Activated CD4-positive, alpha-beta T cell treated with anti-CD3 and anti-CD28 coated beads, Interleukin-2, amount 10 ng/mL, durations not matched to agents 24 days and 14 days (primary cell): ENCODE data around the gene EVC2. TPM values are rescaled to one million over a fixed set of nuclear protein-coding genes. Genes with fewer than 3 reads are reported as not detected.

Experiments
- DNase-seq: peaks from one replicate; pipeline ENCODE4 v3.0.0; 2022
- H3K27ac Mint-ChIP-seq: one replicate; pipeline ENCODE4 v1.8.0; 2022; ENCODE audit warnings: mild to moderate bottlenecking, mixed read lengths
- H3K27me3 Mint-ChIP-seq: one replicate; pipeline ENCODE4 v1.8.0; 2022; ENCODE audit warnings: mixed read lengths
- H3K36me3 Mint-ChIP-seq: one replicate; pipeline ENCODE4 v1.8.0; 2022; ENCODE audit warnings: low read depth, mild to moderate bottlenecking, mixed read lengths
- H3K4me1 Mint-ChIP-seq: one replicate; pipeline ENCODE4 v1.8.0; 2021; ENCODE audit warnings: mixed read lengths
- H3K4me3 Mint-ChIP-seq: one replicate; pipeline ENCODE4 v1.8.0; 2022; ENCODE audit warnings: mild to moderate bottlenecking, moderate library complexity, mixed read lengths
- H3K9me3 Mint-ChIP-seq: one replicate; pipeline ENCODE4 v1.8.0; 2021; ENCODE audit warnings: mixed read lengths
- intact Hi-C: fragments of 100-400 bp; cut with micrococcal nuclease; formaldehyde crosslinking; loops from one replicate; pipeline ENCODE4 v1.15.1; 2023
- total RNA-seq: library from RNA; stranded (reverse); gene quantifications from 2 replicates; pipeline ENCODE4 v1.2.3, GENCODE V29; 2022

EVC2 gene, protein sequence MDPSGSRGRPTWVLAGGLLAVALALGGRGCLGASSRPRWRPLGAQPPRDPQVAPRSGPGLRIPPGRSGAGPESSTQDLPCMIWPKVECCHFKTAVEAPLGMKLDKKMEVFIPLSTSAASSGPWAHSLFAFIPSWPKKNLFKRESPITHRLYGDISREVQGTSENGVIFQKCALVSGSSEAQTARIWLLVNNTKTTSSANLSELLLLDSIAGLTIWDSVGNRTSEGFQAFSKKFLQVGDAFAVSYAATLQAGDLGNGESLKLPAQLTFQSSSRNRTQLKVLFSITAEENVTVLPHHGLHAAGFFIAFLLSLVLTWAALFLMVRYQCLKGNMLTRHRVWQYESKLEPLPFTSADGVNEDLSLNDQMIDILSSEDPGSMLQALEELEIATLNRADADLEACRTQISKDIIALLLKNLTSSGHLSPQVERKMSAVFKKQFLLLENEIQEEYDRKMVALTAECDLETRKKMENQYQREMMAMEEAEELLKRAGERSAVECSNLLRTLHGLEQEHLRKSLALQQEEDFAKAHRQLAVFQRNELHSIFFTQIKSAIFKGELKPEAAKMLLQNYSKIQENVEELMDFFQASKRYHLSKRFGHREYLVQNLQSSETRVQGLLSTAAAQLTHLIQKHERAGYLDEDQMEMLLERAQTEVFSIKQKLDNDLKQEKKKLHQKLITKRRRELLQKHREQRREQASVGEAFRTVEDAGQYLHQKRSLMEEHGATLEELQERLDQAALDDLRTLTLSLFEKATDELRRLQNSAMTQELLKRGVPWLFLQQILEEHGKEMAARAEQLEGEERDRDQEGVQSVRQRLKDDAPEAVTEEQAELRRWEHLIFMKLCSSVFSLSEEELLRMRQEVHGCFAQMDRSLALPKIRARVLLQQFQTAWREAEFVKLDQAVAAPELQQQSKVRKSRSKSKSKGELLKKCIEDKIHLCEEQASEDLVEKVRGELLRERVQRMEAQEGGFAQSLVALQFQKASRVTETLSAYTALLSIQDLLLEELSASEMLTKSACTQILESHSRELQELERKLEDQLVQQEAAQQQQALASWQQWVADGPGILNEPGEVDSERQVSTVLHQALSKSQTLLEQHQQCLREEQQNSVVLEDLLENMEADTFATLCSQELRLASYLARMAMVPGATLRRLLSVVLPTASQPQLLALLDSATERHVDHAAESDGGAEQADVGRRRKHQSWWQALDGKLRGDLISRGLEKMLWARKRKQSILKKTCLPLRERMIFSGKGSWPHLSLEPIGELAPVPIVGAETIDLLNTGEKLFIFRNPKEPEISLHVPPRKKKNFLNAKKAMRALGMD
- 0.31 and 0.40 TPM in 2 replicates for total RNA-seq

DNA sequence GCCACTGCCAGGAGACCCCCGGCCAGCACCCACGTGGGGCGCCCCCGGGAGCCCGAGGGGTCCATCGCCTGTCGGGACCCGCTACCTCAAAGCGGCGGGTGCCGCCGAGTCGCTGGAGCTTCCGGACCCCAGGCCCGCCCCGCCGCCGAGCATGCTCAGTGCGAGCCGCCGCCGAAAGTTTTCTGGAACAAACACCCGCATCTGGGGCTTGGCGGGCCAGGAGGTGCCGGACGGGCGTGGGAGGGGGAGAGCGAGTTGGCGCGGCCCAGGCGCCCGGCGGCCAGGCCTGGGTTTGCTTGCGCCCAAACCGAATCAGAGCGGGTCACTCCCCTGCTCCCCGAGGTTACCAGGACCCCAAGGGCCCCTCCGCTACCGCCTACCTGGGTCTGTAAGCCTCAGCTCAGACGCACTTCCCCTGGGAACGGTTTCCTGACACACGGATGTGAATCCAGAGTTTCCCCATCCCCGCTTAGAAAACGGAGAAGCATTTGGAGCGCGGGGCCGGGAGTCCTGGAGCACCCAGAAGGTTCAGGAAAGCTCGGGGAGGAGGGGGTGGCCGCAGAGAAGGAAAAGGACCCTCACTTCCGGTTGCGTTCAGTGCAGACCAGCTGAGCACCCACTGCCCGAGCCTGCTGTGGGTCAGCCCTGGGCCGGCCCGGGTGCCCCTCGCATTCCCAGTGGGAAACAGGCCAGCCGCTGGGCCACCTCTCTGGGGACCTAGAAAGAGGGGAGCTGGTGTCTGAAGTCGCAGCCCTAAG lies at the start of gene EVC2:
Gene EVC2, minus strand, starts transcription at position 111 of the 758 bp plus-strand sequence. Its CDS starts 46 bp downstream, at position 65.
- intact Hi-C loops, result no loop called here
- H3K27ac Mint-ChIP-seq, result no peak within 1 kb of the TSS
- DNase-seq, result no peak
- peaks cover 6% of the 10 kb centered on the region for H3K4me1 Mint-ChIP-seq
- H3K4me3 Mint-ChIP-seq, result no peak within 1 kb of the TSS
- peaks cover 5% of the 10 kb centered on the region for H3K9me3 Mint-ChIP-seq
- H3K27me3 Mint-ChIP-seq, result peaks cover 40% of the 10 kb centered on the region
- no peaks in the 10 kb centered on the region for H3K36me3 Mint-ChIP-seq

DNA sequence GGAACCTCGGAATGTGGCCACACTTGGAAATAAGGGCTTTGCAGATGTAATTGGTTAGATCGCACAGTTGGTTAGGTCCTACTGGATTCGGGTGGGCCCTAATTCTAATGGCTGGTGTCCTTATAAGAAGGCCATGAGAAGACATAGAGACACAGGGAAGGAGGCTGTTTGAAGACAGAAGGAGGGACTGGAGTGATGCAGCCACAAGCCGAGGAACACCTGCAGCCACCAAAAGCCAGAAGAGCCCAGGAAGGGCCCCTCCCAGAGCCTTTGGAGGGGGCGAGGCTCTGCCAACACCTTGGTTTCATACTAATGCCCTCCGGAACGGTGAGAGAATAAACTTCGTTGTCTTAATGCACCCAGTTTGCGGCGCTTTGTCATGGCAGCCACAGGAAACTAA lies 49.6 kb upstream of the EVC2 start:
- no peak overlapping the region for H3K4me3 Mint-ChIP-seq
- DNase-seq, result no peak
- no peaks in the 10 kb centered on the region for H3K36me3 Mint-ChIP-seq
- H3K27ac Mint-ChIP-seq, result peak overlapping the region; percentile 11
- peaks cover 5% of the 10 kb centered on the region for H3K4me1 Mint-ChIP-seq
- intact Hi-C loops, result loop anchor here (2.0 kb wide), 1 partner anchor 45 kb away; no protein-coding TSS in a partner anchor
- H3K9me3 Mint-ChIP-seq, result no peaks in the 10 kb centered on the region
- no peaks in the 10 kb centered on the region for H3K27me3 Mint-ChIP-seq

DNA sequence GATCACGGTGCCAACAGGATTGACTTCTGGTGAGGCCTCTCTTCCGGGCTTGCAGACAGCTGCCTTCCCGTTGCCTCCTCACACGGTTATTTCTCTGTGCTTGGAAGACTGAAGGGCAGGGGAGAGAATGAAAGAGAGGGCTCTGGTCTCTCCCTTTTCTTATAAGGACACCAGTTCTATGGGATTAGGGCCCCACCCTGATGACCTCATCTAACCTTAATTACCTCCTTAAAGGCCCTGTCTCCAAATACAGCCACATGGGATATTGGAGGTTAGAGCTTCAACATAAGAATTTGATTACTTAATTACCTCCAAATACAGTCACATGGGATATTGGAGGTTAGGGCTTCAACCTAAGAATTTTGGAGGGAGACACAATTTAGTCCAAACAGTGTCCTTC lies 49.2 kb upstream of the EVC2 start:
- no peak for DNase-seq

DNA sequence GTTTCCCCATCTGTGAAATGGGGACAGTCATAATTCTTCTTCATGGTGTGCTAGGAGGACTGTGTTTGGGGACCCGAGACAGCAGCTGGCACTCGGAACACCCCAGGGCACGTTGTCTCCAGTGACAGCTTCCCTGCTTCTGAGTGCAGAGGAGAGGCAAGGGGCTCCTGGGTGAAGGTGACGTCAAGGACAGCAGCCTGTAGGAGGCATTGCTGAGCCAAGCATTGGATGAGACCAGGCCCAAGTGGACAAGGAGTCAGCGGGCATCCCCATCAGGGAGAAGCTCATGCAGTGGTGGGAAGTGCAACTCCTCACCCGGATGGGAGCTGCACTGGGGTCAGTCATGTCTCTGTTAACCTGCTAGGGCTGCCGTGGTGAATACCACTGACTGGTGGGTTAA lies 48.7 kb upstream of the EVC2 start:
- intact Hi-C loops, result no loop called here
- H3K4me1 Mint-ChIP-seq, result peaks cover 5% of the 10 kb centered on the region

More for the DNA sequence above, 49.2 kb upstream of the EVC2 start:
- H3K4me1 Mint-ChIP-seq, result peaks cover 5% of the 10 kb centered on the region
- H3K27ac Mint-ChIP-seq, result no peak overlapping the region
- intact Hi-C loops, result no loop called here
- H3K36me3 Mint-ChIP-seq, result no peaks in the 10 kb centered on the region
- H3K9me3 Mint-ChIP-seq, result no peaks in the 10 kb centered on the region
- H3K4me3 Mint-ChIP-seq, result no peak overlapping the region
- H3K27me3 Mint-ChIP-seq, result no peaks in the 10 kb centered on the region

DNA sequence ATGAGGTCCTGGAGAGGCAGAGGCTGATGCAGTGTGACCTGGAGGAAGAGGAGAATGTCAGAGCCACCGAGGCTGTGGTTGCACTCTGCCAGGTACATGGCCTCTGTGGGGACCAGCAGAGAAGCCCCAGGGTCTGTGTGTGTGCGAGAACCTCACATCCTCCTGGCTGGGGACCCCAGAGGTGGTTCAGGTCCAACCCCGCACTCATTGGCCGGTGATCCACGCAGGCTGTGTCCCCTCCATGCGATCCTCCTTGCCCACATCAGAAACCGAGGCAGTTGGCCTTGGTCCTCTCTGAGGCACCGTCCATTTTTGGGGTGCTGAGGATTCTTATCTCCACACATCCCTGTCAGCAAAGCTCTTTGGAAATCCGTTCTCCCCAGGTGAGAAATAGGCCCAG lies 47.9 kb upstream of the EVC2 start:
- intact Hi-C loops, result no loop called here
- no peaks in the 10 kb centered on the region for H3K9me3 Mint-ChIP-seq
- H3K4me3 Mint-ChIP-seq, result no peak overlapping the region
- peaks cover 5% of the 10 kb centered on the region for H3K4me1 Mint-ChIP-seq
- DNase-seq, result no peak
- no peak overlapping the region for H3K27ac Mint-ChIP-seq
- no peaks in the 10 kb centered on the region for H3K27me3 Mint-ChIP-seq
- H3K36me3 Mint-ChIP-seq, result no peaks in the 10 kb centered on the region

More for the DNA sequence above, 48.7 kb upstream of the EVC2 start:
- Mint-ChIP-seq H3K9me3 (no peaks in the 10 kb centered on the region), H3K4me3 (no peak overlapping the region), H3K27ac (no peak overlapping the region), H3K36me3 (no peaks in the 10 kb centered on the region), H3K27me3 (no peaks in the 10 kb centered on the region)
- no peak for DNase-seq

DNA sequence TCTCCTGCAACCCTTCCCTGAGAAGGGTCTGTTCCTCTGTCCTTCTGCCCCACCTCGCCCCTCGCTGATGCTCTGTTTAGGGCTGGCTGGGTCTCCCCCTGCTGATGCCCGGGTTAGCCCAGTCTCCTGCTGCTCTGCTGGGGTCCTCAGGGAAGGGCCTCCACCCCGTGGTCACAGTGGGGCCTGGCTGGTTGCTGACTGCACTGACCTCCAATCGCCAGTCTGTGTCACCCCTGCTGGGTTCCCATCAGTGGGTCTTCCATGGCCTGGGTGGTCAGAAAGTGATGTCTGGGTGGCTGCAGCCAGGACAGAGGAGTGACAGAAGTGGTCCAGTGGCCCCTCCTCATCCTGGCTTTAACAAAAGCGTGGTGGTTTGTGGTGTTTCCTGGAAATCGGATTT lies 47.3 kb upstream of the EVC2 start:
- Mint-ChIP-seq H3K36me3 (no peaks in the 10 kb centered on the region), H3K9me3 (no peaks in the 10 kb centered on the region), H3K27me3 (no peaks in the 10 kb centered on the region), H3K4me3 (no peak overlapping the region), H3K4me1 (peaks cover 5% of the 10 kb centered on the region), H3K27ac (no peak overlapping the region)
- no peak for DNase-seq
- intact Hi-C loops, result no loop called here

DNA sequence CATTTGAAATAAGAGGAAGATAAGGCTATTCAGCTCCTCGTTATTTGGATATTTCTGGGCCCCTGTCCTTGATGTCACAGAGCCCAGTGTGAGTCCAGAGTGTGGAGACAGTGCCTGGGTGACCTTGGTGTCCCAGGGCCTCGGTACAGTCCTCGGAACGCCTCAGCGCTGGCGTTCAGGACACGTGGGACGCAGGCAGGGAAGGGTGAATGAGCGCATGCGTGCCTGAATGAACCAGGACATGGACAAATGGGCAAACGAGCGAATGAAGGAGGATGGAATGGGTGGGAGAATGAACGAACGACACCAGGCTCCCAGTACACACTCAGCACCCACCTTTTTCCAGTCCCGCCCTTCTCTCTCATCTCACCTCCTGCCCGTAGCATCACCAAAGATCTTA lies 46.8 kb upstream of the EVC2 start:
- Mint-ChIP-seq H3K27me3 (no peaks in the 10 kb centered on the region), H3K27ac (no peak overlapping the region), H3K4me3 (no peak overlapping the region), H3K4me1 (peaks cover 5% of the 10 kb centered on the region), H3K9me3 (no peaks in the 10 kb centered on the region), H3K36me3 (no peaks in the 10 kb centered on the region)
- intact Hi-C loops, result no loop called here
- DNase-seq, result no peak

DNA sequence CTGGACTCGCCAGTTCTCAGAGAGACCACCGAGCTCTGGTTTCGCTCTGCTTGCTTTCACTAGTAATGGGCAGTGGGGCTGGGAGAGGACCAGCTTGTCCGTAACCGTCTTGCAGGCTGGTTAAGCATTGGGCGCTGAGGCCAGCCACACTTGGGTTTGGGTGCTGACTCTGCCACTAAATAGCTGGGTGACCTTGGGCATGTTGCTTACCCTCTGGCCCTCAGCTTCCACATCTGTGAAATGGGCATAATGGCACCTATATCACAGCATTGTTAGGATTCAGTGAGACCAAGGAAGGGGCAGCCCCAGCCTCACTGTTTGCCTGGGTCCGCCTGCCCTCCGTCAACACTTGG lies 46.1 kb upstream of the EVC2 start:
- no peaks in the 10 kb centered on the region for H3K27me3 Mint-ChIP-seq
- no peak overlapping the region for H3K27ac Mint-ChIP-seq
- H3K9me3 Mint-ChIP-seq, result no peaks in the 10 kb centered on the region
- no peak overlapping the region for H3K4me3 Mint-ChIP-seq
- no peak for DNase-seq
- peaks cover 5% of the 10 kb centered on the region for H3K4me1 Mint-ChIP-seq
- intact Hi-C loops, result no loop called here
- H3K36me3 Mint-ChIP-seq, result no peaks in the 10 kb centered on the region

DNA sequence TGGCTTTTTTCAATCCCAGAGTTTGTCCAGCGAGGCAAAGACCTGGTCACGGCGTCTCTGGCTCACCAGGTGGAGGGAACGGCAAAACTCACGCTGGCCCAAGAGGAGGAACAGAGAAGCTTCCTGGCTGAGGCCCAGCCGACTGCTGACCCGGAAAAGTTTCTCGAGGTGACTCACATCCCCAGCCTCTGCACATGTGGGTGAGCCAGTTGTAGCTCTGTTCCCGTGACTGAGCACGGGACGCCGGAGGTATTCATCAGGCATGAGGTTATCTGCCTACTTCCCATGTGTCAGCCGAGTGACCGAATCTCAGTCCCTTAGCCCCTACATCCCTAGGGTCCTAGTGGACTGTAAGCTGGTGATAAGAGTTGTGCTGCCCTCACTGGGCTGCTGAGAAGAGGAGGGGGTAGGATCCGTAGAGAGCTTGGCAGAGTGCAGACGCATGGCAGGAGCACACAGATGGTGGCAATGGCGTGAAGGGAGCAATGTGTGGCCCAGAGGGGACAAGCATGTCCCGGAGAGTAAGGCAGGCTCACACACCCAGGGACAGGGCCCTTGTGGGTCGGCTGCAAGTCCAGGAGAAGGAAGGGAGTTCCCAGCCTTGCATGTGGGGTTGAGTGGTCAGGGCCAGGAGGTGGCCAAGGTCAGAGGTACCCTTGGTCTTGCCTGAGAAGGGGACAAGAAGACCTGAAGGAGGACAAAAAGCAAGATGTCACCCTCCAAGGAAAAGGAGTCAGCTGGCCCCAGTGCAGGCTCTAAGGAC lies 45.6 kb upstream of the EVC2 start:
- intact Hi-C loops, result no loop called here
- H3K27me3 Mint-ChIP-seq, result no peaks in the 10 kb centered on the region
- no peaks in the 10 kb centered on the region for H3K9me3 Mint-ChIP-seq
- H3K4me3 Mint-ChIP-seq, result no peak overlapping the region
- no peaks in the 10 kb centered on the region for H3K36me3 Mint-ChIP-seq
- H3K4me1 Mint-ChIP-seq, result peaks cover 4% of the 10 kb centered on the region
- no peak for DNase-seq
- H3K27ac Mint-ChIP-seq, result no peak overlapping the region

DNA sequence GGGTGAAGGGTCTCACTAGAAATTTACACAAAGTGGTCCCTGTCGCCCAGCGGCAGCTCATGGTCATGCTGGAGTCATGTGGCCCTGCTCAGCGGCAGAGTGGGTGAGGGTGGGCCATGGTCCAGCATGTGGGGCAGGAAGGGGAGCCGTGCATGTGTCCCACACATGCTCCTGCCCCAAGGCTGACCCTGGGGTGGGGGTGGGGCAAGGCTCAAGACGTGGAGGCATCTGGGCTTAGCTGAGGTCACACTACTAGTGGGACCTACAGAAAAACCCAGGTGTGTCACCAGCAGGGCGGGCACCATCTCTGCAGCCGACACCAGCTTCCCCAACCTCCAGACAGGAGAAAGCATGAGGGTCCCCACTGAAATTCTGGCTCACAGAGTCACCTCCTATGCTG lies 45.0 kb upstream of the EVC2 start:
- Mint-ChIP-seq H3K9me3 (no peaks in the 10 kb centered on the region), H3K4me3 (no peak overlapping the region), H3K36me3 (no peaks in the 10 kb centered on the region), H3K4me1 (no peaks in the 10 kb centered on the region), H3K27ac (no peak overlapping the region), H3K27me3 (no peaks in the 10 kb centered on the region)
- DNase-seq, result no peak
- intact Hi-C loops, result no loop called here

DNA sequence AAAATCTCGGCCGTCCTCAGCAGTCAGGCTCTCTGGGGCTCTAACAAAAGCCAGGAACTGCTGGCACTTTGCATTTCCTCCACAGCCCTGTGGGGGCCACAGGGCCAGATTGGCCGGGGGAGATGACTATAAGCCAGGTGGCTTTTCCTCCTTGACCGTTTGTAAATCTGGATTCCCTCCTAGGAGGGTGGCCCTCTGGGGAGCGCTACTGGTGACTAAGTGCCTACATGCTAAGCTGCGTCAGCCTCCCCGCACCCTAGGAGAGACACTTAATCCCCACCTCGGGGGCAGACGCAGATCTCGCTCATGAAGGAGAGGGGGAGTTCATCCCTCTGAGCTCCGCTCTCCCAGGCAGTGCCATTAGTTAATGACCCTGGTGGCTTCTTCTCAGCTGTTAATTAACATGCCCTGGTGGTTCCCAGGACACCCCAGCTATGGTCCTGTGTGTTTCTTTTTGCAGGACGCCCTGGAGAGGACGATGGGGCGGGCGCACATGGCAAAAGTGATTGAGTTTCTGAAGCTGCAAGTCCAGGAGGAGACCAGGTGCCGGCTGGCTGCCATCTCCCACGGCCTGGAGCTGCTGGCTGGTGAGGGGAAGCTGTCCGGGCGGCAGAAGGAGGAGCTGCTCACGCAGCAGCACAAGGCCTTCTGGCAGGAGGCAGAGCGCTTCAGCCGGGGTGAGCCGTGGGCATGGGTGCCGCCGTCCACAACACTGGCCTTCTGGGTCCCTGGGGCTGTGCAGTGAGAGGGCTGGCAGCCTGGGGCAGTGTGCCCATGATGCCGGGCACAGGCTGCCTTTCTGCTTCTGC lies 44.2 kb upstream of the EVC2 start:
- Mint-ChIP-seq H3K36me3 (no peaks in the 10 kb centered on the region), H3K27me3 (no peaks in the 10 kb centered on the region), H3K27ac (no peak overlapping the region), H3K9me3 (no peaks in the 10 kb centered on the region), H3K4me1 (no peaks in the 10 kb centered on the region), H3K4me3 (no peak overlapping the region)
- DNase-seq, result no peak
- intact Hi-C loops, result no loop called here
